Inflammatory macrophage (primary cell): ENCODE results near the gene ROBO1.

ENCODE experiments used
- DNase-seq, 2 donors: peaks; one replicate each; pipeline ENCODE4 v3.0.0-alpha.2; 2020 to 2022

Gene ROBO1

DNA sequence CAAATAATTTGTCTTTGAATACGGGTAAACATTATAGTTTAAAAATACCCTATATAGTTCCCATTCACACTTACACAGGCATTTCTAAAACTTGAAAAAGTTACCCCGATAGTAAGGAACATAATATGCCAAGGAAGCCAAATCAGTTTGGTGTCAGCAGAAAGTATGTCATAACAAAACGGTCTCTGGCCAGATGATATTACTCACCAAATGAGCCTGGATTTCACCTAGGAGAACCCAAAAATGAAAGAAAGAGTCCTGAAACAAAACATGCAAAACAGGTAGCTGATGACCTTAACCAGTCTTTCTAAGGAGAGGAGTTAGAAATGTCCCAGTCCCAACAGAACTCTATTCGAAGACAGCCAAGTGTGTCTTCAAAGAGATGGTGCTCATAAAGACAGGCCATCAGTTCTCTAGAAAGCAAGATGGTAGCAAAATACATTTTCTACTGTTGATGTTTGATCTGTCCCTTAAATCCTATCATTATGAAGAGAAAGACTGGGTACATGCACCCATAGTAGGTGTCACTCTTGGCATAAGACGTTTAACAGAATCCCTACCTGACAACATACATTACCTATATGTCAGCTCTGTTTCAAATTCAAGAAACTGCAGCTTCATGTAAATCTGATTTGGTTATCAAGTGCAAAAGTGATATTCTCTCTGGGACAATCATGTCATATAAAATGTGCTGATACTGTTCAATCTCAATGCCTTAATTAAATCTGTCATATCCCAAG, 942.5 kb downstream of the ROBO1 start:
- no peak for DNase-seq

- DNase-seq = no peak
Observed at GRCh38 chr3:78823859-78824258, 943.9 kb downstream of the ROBO1 start.

DNA sequence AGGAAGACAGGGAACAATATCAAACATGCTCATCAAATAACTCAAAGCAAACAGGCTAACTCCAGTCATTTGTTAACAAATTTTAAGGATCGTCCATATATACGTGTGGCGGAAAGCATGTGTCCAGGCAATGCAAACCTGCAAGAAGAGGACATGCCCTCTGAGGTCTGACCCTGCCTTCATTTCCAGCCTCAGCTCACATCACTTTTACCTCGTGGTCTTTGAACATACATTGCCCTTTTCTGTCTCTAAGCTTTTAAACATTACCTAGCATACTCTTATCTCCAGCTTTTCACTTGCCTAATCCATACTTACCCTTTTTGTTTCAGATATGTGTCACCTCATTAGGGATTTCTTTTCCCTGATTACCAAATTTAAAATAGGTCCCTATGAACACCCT, 944.4 kb downstream of the ROBO1 start:
- DNase-seq = no peak

GRCh38 chr3:78822726-78823125, 945.1 kb downstream of the ROBO1 start:
- DNase-seq = no peak

DNA sequence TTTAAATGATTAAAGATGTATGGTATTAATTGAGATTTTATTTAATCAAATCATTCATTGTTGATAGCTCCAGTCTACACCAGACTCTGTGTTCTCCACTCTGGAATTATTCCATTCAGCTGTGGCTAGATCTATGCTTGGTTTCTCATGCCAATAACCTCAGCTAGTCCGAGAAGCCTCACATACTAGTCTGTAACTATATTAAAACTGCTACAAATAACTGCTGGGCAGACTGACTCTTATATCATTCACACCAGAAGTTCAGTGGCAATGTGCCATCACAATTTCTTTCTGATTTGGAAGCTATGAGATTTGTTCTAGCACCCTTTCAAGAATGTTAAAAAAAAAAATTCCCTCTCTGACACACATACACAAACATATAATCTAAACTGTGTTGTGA, 947.3 kb downstream of the ROBO1 start:
- DNase-seq = no peak

DNA sequence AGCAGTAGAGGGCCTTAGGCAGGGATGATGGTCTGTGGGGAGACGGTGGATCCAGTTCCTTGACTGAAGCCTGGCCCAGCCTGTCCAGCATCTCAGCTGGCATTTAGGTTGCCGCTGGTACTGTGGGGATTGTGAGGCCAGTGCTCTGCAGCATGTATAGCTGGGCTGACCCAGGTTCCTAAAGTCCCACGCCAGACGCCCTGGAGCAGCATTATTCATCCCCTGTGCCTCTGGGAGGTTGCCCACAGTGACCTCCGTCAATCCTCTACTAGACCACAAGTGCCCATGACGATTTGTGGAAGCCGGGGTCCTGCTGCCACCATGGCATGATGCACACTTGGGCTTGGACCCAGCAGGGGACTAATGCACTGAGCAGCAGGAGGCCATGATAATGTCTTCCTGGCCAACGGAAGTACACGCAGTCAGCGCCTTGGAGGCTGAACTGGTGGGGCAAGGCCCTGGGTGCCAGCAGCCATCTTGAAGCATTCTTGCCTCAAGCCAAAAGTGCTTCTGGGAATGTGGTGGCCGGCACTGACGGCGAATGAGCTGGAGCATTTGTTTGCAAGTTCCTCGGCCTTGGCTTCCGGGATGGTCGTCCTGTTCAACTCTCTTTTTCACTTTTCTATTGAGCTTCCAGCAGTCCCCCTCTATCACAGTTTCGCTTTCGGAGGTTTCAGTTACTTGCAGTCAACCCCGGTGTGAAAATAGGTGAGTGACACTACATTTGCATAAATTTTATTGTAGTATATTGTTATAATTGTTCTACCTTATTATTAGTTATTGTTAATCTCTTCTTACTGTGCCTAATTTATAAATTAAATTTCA, 949.4 kb downstream of the ROBO1 start:
- no peak for DNase-seq

- DNase-seq = no peak
Observed at GRCh38 chr3:78814893-78815562, 952.8 kb downstream of the ROBO1 start.

GRCh38 chr3:78812166-78812565, 955.6 kb downstream of the ROBO1 start:
- no peak for DNase-seq

DNA sequence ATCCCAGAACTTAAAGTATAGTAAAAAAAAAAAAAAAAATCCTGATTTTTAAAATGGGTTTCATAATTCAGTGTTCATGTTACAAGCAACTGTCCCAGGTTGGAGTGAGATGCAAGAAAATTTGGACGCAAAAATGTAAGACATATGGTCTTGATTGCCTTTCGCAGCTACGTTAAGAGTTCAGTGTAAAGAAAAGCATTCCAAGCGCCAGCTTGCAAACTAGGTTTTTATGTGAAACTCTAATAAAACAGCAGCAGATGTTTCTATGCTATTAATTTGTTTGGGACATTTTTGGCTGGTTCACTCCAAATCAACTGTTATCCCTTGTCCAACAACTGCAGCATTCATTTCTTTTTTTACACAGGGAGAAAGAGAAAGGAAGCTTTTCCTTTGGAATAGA, 957.8 kb downstream of the ROBO1 start:
- DNase-seq = no peak

- DNase-seq = no peak
Observed at GRCh38 chr3:78804251-78805037, 963.4 kb downstream of the ROBO1 start.

DNA sequence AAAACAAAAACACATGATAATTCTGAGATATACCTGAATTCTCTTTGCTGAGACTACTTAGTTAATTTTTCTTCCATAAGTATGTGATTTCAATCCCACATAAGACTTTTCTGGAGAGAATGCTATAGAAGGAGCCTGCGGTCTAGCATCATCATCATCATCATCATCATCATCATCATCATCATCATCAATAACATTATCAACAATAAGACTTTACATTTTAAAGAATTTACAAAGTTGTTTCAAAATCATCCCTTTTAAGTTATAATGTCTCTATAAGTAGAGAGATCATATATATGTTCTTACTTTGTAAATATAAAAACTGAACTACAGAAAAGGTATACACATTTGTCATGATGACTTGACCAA, 965.3 kb downstream of the ROBO1 start:
- DNase-seq = no peak

GRCh38 chr3:78801926-78802561, 965.8 kb downstream of the ROBO1 start:
- no peak for DNase-seq

DNA sequence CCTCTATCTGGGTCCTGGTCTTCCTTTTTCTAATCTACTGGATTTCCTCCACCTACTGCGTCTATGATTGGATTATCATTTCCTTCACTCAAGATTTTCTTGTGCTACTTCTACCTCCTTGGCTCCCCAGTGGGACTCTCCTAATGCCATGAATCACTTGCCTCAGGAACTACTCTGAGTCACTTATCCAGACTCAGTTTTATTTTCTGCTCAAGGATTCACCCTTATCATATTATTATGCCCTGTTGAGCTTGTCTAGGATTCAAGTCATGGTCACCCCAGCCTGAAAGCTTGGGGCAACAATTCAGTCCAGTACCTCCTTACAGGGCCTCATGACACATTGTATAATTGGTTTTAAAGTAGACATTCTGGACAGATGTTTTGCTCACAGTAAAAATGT, 968.1 kb downstream of the ROBO1 start:
- no peak for DNase-seq

GRCh38 chr3:78798266-78798832, 969.4 kb downstream of the ROBO1 start:
- DNase-seq = no peak

GRCh38 chr3:78794431-78794830, 973.4 kb downstream of the ROBO1 start:
- DNase-seq = no peak

GRCh38 chr3:78792733-78793132, 975.1 kb downstream of the ROBO1 start:
- no peak for DNase-seq

DNA sequence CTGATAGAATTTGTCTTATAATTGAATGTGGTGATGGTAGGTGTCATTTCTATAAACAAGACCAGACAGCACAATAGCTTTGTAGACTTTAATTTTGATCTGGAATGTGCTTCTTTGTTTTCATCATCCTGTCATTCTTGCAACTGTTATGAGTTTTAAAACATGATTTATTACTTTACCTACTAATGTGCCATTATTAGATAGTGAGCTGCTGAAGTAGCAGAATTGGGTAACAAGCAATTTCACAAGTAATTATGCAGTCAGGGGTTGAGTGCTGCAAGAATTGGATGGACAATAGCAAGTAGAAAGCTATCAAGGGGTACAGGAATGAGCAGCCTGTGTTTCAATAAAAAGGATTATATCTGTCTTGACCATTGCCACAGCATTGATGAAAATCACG, 975.6 kb downstream of the ROBO1 start:
- no peak for DNase-seq

- DNase-seq = no peak
Observed at GRCh38 chr3:78791753-78792152, 976.0 kb downstream of the ROBO1 start.

DNA sequence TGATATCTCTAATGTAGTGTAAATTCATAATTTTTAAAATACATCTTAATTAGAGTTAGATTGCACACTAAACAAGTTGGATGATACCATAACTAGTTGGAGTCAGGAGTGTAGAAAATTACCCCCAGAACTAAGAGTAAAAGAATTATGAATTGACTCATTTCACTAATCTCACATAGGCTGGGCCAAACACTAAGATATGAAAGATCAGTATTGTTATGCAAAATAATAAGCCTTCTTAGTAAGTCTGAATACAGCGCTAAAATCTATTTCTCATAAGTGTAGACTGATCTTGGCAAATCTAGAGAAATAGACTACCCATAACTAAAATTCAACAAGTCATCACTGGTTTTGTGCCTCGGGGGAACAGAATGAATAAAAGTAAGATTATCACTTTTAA, 979.0 kb downstream of the ROBO1 start:
- no peak for DNase-seq

- DNase-seq = no peak
Observed at GRCh38 chr3:78785004-78785403, 982.8 kb downstream of the ROBO1 start.

DNA sequence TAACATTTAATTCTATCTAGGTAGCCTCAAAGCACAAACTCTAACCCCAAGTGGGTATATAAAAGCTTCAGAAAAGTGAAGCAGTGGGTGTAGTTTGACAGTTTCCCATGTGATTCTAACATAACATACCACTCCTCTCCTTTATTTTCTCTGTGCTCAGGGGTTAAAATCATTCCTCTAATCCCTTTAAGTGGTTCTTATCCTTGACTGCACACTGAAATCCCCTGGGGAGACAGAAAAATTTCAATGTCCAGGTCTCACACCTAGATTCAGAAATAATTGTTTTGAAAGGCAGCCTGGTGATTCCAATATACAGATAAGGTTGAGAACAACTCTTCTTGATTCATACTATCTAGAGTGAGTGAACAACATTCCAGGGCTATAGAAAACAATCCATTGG, 986.4 kb downstream of the ROBO1 start:
- no peak for DNase-seq
